HepG2 (cell line): ENCODE results near the gene CRIM1. TPM values are rescaled to one million over a fixed set of nuclear protein-coding genes. Genes with fewer than 3 reads are reported as not detected.

Experiments
- CBX5 ChIP-seq: sonication (generic); formaldehyde crosslinking; IDR thresholded peaks from 2 replicates; pipeline ENCODE4 v1.4.0; 2020; ENCODE audit warnings: missing genetic modification reagents, borderline replicate concordance
- CHD4 ChIP-seq: fragments of 200-600 bp; sonication (generic); IDR thresholded peaks from 2 replicates; pipeline ENCODE4 v1.7.0; 2017; ENCODE audit warnings: mild to moderate bottlenecking, low read length, borderline replicate concordance
- DDIT3 ChIP-seq: sonication (generic); formaldehyde crosslinking; IDR thresholded peaks from 2 replicates; pipeline ENCODE4 v1.4.0; 2020; ENCODE audit warnings: mild to moderate bottlenecking, missing genetic modification reagents
- GPN1 ChIP-seq: sonication (generic); formaldehyde crosslinking; IDR thresholded peaks from 2 replicates; pipeline ENCODE4 v1.5.1; 2020; ENCODE audit warnings: missing genetic modification reagents, borderline replicate concordance
- MNT ChIP-seq: fragments of 450-650 bp; IDR thresholded peaks from 2 replicates; pipeline ENCODE4 v1.6.1; 2016
- MXI1 ChIP-seq: IDR thresholded peaks from 3 replicates; pipeline ENCODE4 v1.6.1; 2012; ENCODE audit warnings: low read depth, low read length, inconsistent platforms, borderline replicate concordance
- PCBP1 ChIP-seq: fragments of 200-400 bp; formaldehyde crosslinking; IDR thresholded peaks from 2 replicates; pipeline ENCODE4 v1.6.1; 2017; ENCODE audit warnings: mild to moderate bottlenecking, low read depth, low read length, borderline replicate concordance
- PLRG1 ChIP-seq: fragments of 450-650 bp; conservative IDR thresholded peaks from 2 replicates; pipeline ENCODE4 v1.6.1; 2016
- STAT5B ChIP-seq: sonication (generic); formaldehyde crosslinking; IDR thresholded peaks from 2 replicates; pipeline ENCODE4 v1.4.0; 2020; ENCODE audit warnings: missing genetic modification reagents
- TEAD3 ChIP-seq: optimal IDR thresholded peaks from 2 replicates; pipeline ENCODE3; 2016; ENCODE audit warnings: borderline replicate concordance
- TFE3 ChIP-seq: IDR thresholded peaks from 2 replicates; pipeline ENCODE4 v1.6.1; 2016
- ZBED4 ChIP-seq: sonication (generic); formaldehyde crosslinking; IDR thresholded peaks from 2 replicates; pipeline ENCODE4 v1.4.0; 2020; ENCODE audit warnings: missing genetic modification reagents, borderline replicate concordance
- ZBTB21 ChIP-seq: sonication (generic); formaldehyde crosslinking; IDR thresholded peaks from 2 replicates; pipeline ENCODE4 v1.4.0; 2020; ENCODE audit warnings: missing genetic modification reagents
- ZC3H4 ChIP-seq: sonication (generic); formaldehyde crosslinking; IDR thresholded peaks from 2 replicates; pipeline ENCODE4 v1.4.0; 2020; ENCODE audit warnings: missing genetic modification reagents, borderline replicate concordance
- ZNF430 ChIP-seq: sonication (generic); formaldehyde crosslinking; IDR thresholded peaks from 2 replicates; pipeline ENCODE4 v1.9.0; 2021; ENCODE audit warnings: mild to moderate bottlenecking, missing genetic modification reagents
- ZNF441 ChIP-seq: sonication (generic); formaldehyde crosslinking; IDR thresholded peaks from 2 replicates; pipeline ENCODE4 v1.7.0; 2021; ENCODE audit warnings: missing genetic modification reagents, borderline replicate concordance
- ZNF484 ChIP-seq: sonication (generic); formaldehyde crosslinking; IDR thresholded peaks from 2 replicates; pipeline ENCODE4 v1.5.1; 2020; ENCODE audit warnings: mild to moderate bottlenecking, low read depth, missing genetic modification reagents, borderline replicate concordance
- ZNF549 ChIP-seq: sonication (generic); formaldehyde crosslinking; IDR thresholded peaks from 2 replicates; pipeline ENCODE4 v1.5.0; 2020; ENCODE audit warnings: missing genetic modification reagents
- ZNF576 ChIP-seq: sonication (generic); formaldehyde crosslinking; IDR thresholded peaks from 2 replicates; pipeline ENCODE4 v1.4.0; 2020; ENCODE audit warnings: mild to moderate bottlenecking, missing genetic modification reagents
- ZNF710 ChIP-seq: sonication (generic); formaldehyde crosslinking; IDR thresholded peaks from 2 replicates; pipeline ENCODE4 v1.5.0; 2020; ENCODE audit warnings: mild to moderate bottlenecking, missing genetic modification reagents, borderline replicate concordance
- ZNF788 ChIP-seq: sonication (generic); formaldehyde crosslinking; IDR thresholded peaks from 2 replicates; pipeline ENCODE4 v1.5.0; 2020; ENCODE audit warnings: mild to moderate bottlenecking, missing genetic modification reagents, borderline replicate concordance
- ZNF883 ChIP-seq: sonication (generic); formaldehyde crosslinking; IDR thresholded peaks from 2 replicates; pipeline ENCODE4 v1.5.1; 2020; ENCODE audit warnings: mild to moderate bottlenecking, missing genetic modification reagents; ENCODE audit errors: not compliant biosample characterization
- polyA plus RNA-seq, 8 experiments: library from polyadenylated mRNA; depleted of rRNA in 3 of 8; stranded (reverse) in 7 of 8; unstranded in 1 of 8; fragments of >200 nt; fragmentation: Illumina TruSeq in 4 of 8; extraction: Trizol in 4 of 8; gene quantifications; 2 replicates each; pipeline versions ENCODE4 v1.2.1 to v1.2.3, GENCODE V29; 2011 to 2016; ENCODE audit warnings: low read depth in 4 of 8, missing spikeins in 1 of 8, mixed read lengths in 1 of 8; ENCODE audit not compliant: insufficient read depth in 1 of 8
- total RNA-seq, 5 experiments: library from RNA; depleted of rRNA; stranded (reverse); fragments of >200 nt; fragmentation: Illumina TruSeq; extraction: Trizol; gene quantifications; 2 replicates each; pipeline ENCODE4 v1.2.3, GENCODE V29; 2016; ENCODE audit warnings: low read depth in 1 of 5

CRIM1 gene
- total and polyA plus RNA-seq, 2 of the 13 experiments (the other 11 are each of a cell fraction or from before 2014, with no cell fraction given) = 39.1 to 69.9 TPM

- TF ChIP-seq MNT = no peak
- no peak for TF ChIP-seq ZBED4 (CRISPR knock-in tag)
- no peak for TF ChIP-seq ZBTB21 (CRISPR knock-in tag)
- TF ChIP-seq CBX5 (CRISPR knock-in tag) = no peak
- no peak for TF ChIP-seq ZNF576 (CRISPR knock-in tag)
- no peak for TF ChIP-seq GPN1 (CRISPR knock-in tag)
- TF ChIP-seq ZNF710 = no peak
- no peak for TF ChIP-seq ZNF484 (CRISPR knock-in tag)
- TF ChIP-seq STAT5B = no peak
- TF ChIP-seq ZC3H4 (CRISPR knock-in tag) = no peak
- TF ChIP-seq PLRG1 = no peak
- no peak for TF ChIP-seq ZNF430 (CRISPR knock-in tag)
- TF ChIP-seq PCBP1 = no peak
- no peak for TF ChIP-seq ZNF549
- no peak for TF ChIP-seq TFE3
- no peak for TF ChIP-seq CHD4
- no peak for TF ChIP-seq ZNF883 (CRISPR knock-in tag)
- no peak for TF ChIP-seq ZNF788 (CRISPR knock-in tag)
- no peak for TF ChIP-seq ZNF441 (CRISPR knock-in tag)
- peak; percentile 37; the same call in 1 of the 3 replicates for TF ChIP-seq MXI1
- TF ChIP-seq TEAD3 = peak; percentile 73
- no peak for TF ChIP-seq DDIT3 (CRISPR knock-in tag)
Measured at GRCh38 chr2:36459725-36460137, 104.2 kb downstream of the CRIM1 start (continued).
